T47D (cell line): ENCODE data around the gene RRAD.

Experiments
- DNase-seq, 2 experiments: peaks; one replicate each; pipeline versions ENCODE4 v3.0.0 to v3.0.0-alpha.2; 2011 to 2012; ENCODE audit warnings: low read depth in 1 of 2, low spot score in 1 of 2
- JUND ChIP-seq: IDR thresholded peaks from 2 replicates; pipeline ENCODE4 v1.6.1; 2012; ENCODE audit warnings: low read depth
- in situ Hi-C: cut with HindIII; loops from 2 replicates; pipeline ENCODE4 v1.10.0; 2016; ENCODE audit warnings: low sequenced_read_pairs, low pct_unique_long_range_greater_than_20kb

Gene RRAD

DNA sequence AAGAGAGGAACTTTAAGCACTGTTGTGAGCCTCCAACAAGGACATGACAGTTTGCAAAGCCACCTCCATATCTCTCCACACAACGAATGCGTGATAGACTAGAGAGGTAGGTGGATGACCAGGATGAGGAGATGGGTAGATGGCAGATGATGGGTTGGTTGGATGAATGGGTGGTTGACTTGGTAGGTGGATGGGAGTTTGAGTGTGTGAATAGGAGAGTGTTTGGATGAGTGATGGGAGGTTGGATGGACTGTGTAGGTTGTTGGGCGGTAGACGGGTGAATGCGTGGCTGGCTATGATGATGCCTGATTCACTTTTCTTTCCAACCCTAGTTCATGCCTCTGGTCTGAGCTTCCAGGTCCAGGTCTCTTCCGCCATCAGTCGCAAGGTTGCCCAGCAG, 10.8 kb downstream of the RRAD start:
- no peak for TF ChIP-seq JUND
- in situ Hi-C loops = no loop called here
- no peak for DNase-seq

DNA sequence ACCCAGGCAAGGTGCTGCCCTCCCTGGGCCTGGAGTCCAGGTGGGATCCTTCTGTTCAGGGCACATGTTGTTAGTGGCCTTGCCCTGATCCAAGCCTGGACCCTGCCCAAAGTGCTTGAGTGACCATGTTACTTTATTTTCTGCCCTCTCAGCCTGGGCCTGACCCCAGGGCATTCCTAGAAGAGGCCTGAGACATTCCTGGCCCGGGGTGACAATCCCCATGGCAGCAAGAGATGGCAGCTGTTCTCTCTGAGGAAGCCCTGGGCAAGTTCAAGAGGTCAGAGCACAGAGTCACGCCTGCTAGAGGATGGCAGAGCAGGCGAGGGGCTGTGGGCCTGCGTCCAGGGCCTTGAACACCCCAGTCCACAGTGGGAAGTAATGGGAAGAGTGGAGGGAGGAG, 11.6 kb downstream of the RRAD start:
- TF ChIP-seq JUND = no peak
- in situ Hi-C loops = no loop called here
- no peak for DNase-seq

DNA sequence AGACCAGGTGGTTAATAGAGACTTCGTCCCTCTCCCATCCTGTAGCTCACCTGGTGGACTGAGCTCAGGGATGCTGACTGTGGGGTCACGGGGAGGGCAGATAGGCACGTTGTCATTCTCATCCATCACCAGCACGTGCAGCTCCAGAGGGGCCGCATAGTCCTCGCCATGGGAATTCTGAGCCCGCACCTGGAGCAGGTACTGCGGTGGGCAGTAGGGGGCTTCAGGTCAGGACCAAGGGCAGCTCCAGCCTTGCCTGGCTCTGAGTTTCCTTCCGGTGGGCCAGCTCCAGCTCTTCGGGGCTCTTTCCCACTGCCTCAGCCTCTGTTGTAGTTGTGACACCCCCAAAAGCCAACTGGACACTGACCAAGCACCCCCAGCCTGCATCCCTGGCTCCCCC, 12.3 kb downstream of the RRAD start:
- no peak for DNase-seq
- no peak for TF ChIP-seq JUND
- in situ Hi-C loops = no loop called here

DNA sequence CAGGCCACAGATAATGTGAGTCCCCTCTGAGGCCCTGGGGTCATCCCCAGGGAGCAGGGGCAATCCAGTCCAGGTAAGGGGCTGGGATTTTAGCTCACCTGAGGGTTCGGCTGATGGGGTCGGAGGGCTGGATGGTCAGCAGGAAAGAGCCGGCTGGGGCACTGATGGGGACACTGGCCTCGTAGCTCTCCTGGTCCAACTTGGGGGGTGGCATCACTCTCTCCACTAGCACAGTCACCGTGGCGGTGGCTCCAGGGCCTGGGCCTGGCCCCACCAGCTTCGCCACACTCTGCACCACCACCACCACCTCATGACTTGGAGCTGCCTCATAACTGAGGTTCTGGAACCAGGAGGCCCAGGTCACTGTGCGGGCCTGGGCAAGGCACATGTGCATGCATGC, 13.5 kb downstream of the RRAD start:
- no peak for TF ChIP-seq JUND
- in situ Hi-C loops = no loop called here
- no peak for DNase-seq

DNA sequence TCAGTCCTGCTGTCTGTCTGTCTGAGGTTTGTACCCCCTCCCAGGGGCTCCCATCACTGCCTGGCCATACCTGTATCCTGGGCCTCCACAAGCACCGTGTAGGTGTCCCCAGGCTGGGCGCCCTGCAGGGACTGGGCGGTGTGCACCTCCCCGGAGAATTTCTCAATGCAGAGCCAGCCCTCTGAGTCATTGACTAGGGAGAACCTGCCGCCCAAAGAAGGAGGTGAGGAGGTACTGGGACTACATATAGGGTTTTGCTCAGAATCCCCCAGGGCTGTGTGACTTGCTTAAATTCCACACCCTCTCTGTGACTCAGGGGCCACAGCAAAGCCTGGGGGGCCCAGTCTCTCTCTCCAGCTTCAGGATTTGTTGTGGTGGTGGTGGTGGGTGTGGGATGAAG, 14.2 kb downstream of the RRAD start:
- in situ Hi-C loops = no loop called here
- TF ChIP-seq JUND = no peak
- DNase-seq = no peak

DNA sequence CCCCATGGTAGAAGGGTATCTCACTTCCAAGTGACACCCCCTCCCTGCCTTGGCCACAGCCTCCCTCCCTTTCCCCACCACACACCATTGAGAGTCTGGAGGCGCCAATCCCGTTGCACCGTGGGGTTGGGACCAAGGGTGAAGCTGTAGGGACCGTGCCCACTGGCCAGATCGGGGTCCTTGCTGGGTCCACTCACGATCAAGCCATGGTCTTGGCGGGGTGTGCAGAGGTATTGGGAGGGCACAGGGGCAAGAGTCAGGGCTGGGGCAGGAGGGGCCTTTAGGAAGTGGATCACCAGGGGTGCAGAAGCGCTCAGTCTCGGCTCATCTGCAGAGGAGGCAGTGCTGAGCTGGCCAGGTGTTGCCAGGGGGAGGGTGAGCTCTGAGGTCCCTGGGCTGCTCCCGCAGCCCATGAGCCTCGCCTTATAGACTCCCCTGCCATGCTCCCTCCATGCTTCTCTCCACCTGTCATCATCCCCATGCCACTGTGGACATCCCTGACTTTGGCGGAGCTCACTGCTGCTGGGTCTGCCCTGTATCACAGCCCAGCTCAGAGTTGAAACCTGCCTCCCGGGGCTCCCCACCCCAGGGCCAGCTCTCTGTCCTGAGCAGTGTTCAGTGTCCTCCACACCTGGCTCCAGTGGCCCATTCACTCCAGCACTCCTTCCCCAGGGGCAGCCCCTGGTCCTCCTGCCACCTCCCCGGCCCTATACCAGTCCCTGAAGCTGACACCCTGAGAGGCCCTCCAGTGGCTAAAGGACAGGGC, 15.0 kb downstream of the RRAD start:
- no peak for DNase-seq
- in situ Hi-C loops = no loop called here
- TF ChIP-seq JUND = no peak

DNA sequence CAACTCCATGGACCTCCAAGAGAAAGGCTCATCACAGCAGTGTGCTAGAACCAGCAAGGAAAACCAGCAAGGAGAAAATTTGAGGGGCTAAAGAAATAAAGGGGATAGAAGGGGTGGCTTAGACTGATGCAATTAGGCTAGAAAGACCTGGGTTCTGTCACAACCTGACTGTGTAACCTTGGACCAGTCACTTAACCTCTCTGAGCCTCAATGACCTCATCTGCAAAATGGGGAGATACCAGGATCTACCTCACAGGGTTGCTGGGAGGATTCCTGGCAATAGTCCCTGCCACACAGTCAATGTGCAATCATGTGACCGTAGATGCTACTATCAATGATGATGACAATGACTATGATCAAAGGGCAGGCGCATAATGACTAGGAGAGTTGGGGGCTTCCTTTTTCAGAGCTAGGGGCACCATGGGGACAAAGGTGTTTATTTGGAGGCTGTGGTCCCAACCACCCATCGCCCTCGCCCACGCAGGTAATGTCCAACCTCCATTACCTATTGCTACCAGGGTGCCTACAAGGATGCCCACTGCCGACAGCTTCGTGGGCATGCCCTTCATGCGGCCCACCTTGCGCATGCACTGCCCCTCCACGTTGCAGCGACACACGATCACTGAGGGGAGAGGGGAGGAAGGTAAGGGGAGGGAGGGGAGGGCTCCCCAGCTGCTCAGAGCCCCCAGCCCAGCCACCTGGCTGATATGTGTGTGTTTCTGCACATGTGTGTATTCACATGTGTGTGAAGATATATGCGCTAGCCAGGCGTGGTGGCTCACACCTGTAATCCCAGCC, 16.4 kb downstream of the RRAD start:
- in situ Hi-C loops = no loop called here
- TF ChIP-seq JUND = no peak
- DNase-seq = no peak

DNA sequence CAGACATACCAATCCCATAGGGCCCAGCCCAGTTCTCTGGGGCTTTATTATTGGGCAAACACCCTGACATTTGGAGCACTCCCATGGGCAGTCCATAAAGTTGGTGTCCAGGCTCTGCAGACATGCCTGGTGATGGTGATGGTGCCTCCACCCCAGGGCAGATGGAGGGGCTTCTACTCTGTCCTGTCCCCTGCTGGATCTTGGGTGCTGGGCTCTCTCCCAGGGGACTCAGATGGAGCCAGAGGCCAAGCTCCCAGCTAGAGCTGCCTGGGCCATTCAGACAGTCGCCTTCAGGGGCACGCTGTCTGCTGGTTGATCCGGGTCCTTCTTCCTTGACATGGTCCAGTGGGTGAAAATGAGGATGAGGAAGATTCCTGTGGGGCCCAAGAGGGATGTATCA, 17.2 kb downstream of the RRAD start:
- no peak for TF ChIP-seq JUND
- DNase-seq = no peak
- in situ Hi-C loops = no loop called here

DNA sequence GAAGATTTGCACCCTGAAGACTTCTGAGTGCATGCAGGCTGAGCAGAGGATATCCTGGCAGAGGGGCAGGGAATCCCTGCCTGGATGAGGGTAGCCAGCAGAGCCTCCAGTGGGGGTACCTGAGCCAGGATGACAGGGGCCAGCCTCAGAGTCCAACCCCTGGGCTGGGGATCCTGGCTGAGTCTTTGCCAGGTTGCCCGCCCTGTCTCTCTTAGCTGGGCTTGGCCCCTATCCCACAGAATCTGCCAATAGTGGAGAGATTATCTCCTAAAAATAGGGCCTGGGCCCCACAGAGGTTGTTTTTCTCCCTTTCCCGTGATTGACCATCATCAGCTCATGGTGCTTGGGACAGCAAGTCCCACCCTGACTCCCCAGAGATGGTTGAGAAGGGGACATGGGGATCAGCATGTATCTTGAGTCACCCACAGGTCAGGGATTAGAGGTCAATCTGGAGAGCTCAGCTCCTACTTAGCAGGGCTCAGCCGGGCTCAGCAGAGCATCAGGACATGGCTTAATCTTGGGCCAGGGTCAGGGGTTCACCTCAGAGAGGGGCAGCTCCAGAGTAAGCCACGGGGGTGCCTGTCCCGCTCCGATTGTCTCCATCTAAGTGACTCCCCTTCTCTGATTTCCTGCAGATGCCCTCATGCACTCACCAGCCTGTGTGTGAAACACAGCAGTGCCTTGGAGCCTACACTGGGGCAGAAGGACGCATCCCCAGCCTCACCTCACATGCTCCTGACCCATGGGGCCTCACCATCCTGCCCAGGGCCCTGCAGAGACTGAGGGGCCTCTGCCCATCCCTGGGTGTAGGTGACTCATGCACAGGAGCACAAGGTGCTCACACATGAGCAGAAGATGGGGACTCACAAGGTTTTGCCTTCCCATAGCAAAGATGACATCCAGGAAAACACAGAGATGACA, 18.2 kb downstream of the RRAD start:
- in situ Hi-C loops = no loop called here

DNA sequence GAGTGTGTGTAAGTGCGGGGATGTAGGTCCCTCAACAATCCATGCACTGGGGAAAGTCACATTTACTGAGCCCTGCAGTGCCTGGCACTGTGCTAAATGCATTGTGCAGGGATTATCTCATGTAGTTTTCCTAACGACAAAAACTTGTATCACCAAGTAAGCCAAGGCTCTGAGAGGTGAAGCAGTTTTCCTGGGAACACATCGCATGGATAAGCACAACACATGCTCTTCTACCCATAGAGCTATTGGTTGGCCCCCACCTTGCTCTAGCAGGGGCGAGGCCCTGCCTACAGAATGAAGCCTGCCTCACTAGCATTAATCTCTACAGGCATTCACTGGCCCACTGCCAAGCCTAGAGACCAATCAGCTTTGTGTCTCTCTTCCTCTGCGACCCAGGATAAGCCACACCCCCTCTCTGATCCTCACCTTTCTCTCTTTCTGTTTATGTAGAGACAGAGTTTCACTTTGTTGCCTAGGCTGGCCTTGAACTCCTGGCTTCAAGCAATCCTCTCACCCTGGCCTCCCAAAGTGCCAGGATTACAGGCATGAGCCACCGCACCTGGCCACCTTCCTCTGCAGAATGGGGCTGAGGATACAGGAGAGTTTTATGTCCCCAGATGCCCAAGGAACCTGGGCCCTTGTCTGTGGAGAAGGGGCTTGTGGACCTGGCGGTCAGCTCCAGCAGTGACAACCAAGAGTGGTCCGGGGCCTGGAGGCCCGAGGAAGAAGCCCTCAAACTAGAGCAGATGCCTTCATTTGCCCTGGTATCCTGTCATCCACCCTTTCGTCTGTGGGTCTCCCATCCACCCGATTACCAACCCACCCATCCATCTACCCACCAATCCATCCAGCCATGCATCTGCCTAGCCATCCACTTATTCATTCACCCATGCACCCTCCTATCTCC, 19.4 kb downstream of the RRAD start:
- peak in 1 of 2 experiments; percentile 36 for DNase-seq
- in situ Hi-C loops = no loop called here
- TF ChIP-seq JUND = no peak

More for the DNA sequence above, 18.2 kb downstream of the RRAD start:
- DNase-seq = no peak
- TF ChIP-seq JUND = no peak

DNA sequence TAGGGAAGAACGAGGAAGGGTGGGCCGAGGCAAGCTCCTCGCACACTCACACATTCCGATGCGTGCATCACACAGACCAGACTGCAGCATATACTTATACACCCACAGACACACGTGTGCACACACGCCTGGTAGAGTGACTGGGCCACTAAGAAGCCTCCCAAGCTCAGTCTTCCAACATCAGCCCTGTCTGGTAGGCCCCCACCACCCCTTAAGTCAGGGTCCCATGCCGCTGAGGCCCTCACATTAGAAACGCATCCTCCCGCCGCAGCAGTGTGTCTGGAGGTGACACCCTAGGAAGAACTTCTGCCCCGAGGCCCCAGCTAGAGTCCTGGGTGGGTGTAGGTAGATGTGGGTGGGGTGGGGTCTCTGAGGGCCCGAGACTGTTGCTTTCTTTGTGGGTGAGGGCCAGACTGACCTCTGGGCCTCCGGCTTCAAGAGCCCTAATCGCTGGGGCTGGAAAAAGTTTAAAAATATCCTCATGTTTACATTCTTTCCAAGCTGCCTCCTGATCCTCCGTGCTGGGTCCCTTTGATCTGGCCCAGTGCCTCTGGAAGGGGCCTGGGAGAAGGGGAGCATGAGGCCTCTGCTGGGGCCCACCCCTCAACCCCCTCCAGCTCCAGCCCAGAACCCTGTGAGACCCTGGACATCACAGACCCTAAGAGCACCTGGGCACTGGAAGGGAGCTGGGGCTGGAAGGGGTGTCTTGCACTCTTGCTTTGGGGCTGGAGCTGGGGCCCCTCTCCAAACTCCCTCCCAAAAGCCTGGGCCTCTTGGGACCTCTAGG, 20.3 kb downstream of the RRAD start:
- no peak for TF ChIP-seq JUND
- no peak for DNase-seq
- in situ Hi-C loops = no loop called here
